Measurements from ENCODE around the gene PDX1. TPM values are rescaled to one million over a fixed set of nuclear protein-coding genes. Genes with fewer than 3 reads are reported as not detected.

PDX1 gene
- total RNA-seq, 4 donors from 2014 or later, result not detected

DNA sequence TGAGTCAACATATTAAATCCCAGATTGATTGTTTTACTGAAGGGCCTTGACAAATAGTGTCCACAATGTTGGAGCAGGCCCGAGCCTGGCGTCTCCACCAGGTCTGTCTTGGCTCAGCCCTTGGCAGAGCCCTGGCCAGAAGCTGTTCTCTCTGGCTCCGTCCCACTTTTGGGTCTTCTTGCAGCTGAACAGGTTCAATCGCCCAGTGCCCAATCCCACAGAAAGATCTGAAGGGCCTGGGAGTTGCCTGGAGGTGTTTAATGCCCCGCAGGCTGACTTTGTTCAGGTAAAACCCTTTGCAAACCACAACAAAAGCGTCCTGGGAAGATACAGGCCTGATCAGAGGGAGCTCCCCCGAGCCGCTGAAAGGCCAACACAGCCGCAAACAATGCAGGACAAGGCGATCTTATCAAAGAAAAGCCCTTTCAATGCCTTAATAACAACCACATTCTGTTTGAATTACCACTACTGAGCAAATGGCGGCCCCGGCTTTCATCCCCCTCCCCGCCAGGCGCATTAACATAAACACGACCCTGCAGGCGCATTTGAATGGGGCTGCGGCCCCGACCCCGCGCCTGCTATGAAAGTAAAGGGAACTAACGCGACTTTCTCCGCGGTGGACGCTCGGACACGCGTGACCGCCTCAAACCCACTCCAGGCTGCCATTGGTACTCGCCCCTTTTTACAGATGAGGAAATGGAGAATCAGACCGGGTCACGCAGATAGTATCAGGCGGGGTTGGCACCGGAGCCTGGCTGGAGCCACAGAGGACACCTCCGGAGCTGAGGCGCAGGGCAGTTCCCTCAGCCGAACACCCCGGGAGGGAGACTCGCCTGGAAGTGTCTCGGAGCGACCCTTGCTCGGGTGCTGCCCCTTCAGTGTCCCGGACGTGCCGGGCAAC lies 46.2 kb downstream of the PDX1 start:
- intact Hi-C loops (cut with DNase I), result no loop called here
- H3K36me3 ChIP-seq, result no peaks in the 10 kb centered on the region
- peaks cover 30% of the 10 kb centered on the region for H3K27me3 ChIP-seq
- no peaks in the 10 kb centered on the region for H3K9me3 ChIP-seq
- peaks cover 2 to 24% of the 10 kb centered on the region in 2 donors for H3K4me1 ChIP-seq
- DNase-seq, result no peak
- TF ChIP-seq CTCF (IDR thresholded peaks at IDR 0.05), result no peak
- TF ChIP-seq POLR2A (IDR thresholded peaks at IDR 0.05), result no peak
- WGBS, 2 donors, result 11 to 15% methylated on average over 31 to 32 of the region's 45 CpGs
- H3K27ac ChIP-seq, result no peak overlapping the region
- H3K4me3 ChIP-seq (replicated peaks in 1 of 3), result no peak overlapping the region

- peaks cover 23% of the 10 kb centered on the region for H3K27me3 ChIP-seq
Observed at GRCh38 chr13:27966641-27967202, 46.9 kb downstream of the PDX1 start.

GRCh38 chr13:27967203-27967735 lies 47.5 kb downstream of the PDX1 start:
- TF ChIP-seq POLR2A (IDR thresholded peaks at IDR 0.05), result no peak
- TF ChIP-seq CTCF (IDR thresholded peaks at IDR 0.05), result no peak
- H3K4me3 ChIP-seq (replicated peaks in 1 of 3), result no peak overlapping the region
- H3K9me3 ChIP-seq, result no peaks in the 10 kb centered on the region
- no peak for DNase-seq
- H3K27ac ChIP-seq, result no peak overlapping the region
- WGBS, 2 donors, result 6% methylated on average over 17 to 18 of the region's 18 CpGs
- H3K36me3 ChIP-seq, result no peaks in the 10 kb centered on the region
- H3K27me3 ChIP-seq, result peaks cover 22% of the 10 kb centered on the region
- peaks cover 0 to 21% of the 10 kb centered on the region in 2 donors for H3K4me1 ChIP-seq
- intact Hi-C loops (cut with DNase I), result no loop called here

More at GRCh38 chr13:27966641-27967202, 46.9 kb downstream of the PDX1 start:
- no peak overlapping the region for H3K4me3 ChIP-seq (replicated peaks in 1 of 3)
- H3K9me3 ChIP-seq, result no peaks in the 10 kb centered on the region
- H3K36me3 ChIP-seq, result no peaks in the 10 kb centered on the region
- no peak for DNase-seq
- 0 to 1% methylated on average over 2 to 11 of the region's 38 CpGs for WGBS, 2 donors
- no peak overlapping the region for H3K27ac ChIP-seq
- H3K4me1 ChIP-seq, result peaks cover 0 to 21% of the 10 kb centered on the region in 2 donors
- no peak for TF ChIP-seq CTCF (IDR thresholded peaks at IDR 0.05)
- TF ChIP-seq POLR2A (IDR thresholded peaks at IDR 0.05), result no peak
- intact Hi-C loops (cut with DNase I), result no loop called here

DNA sequence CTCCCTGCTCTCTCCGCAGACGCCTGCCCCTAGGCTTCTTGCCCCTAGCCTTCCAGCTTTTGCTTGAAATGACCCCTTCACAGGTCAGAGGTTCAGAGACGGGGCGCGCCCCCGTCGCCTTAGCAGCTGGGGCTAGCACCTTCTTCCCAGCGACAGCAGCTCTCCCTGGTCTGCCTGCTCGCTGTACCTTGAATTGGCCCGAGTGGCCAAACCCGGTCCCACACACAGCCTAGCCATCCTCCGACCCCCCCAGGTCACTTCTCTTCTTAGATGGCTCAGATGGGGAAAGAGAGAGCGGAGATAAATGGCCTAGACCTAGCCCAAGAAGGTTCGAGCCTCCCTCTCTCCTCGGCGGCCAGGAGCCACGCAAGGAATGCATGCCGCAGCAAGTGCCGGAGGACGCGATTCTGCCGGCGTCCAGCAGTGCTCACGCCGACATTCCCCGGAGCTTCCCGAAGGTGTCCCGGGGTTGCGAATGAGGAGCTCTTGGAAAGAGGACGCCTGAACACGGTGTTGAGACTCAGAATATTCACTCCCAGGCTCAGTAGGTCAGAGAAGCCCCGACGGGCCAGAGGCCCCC lies 48.0 kb downstream of the PDX1 start:
- H3K36me3 ChIP-seq, result no peaks in the 10 kb centered on the region
- 2% methylated on average over 9 to 15 of the region's 33 CpGs for WGBS, 2 donors
- H3K27ac ChIP-seq, result no peak overlapping the region
- peaks cover 22% of the 10 kb centered on the region for H3K27me3 ChIP-seq
- H3K4me3 ChIP-seq (replicated peaks in 1 of 3), result no peak overlapping the region
- H3K4me1 ChIP-seq, result peaks cover 0 to 21% of the 10 kb centered on the region in 2 donors
- TF ChIP-seq POLR2A (IDR thresholded peaks at IDR 0.05), result no peak
- TF ChIP-seq CTCF (IDR thresholded peaks at IDR 0.05), result no peak
- intact Hi-C loops (cut with DNase I), result no loop called here
- DNase-seq, result no peak
- no peaks in the 10 kb centered on the region for H3K9me3 ChIP-seq
